Peyer's patch (tissue), 4 donors: ENCODE measurements around the gene FNDC3B. TPM values are rescaled to one million over a fixed set of nuclear protein-coding genes. Genes with fewer than 3 reads are reported as not detected.
A peak's percentile ranks its signal among the peaks of the same experiment; 100 is the strongest.

Source experiments
- DNase-seq, 3 donors: peaks; one replicate each; pipeline ENCODE4 v3.0.0-alpha.2; 2017 to 2019
- H3K27ac ChIP-seq, 4 donors: fragments of 200-600 bp; sonication (generic); one replicate each; pipeline ENCODE4 v1.5.1; 2016 to 2019
- H3K27me3 ChIP-seq, 2 donors: fragments of 200-600 bp; sonication (generic); one replicate each; pipeline ENCODE4 v1.5.1; 2019
- H3K36me3 ChIP-seq, 3 donors: fragments of 200-600 bp; sonication (generic); one replicate each; pipeline ENCODE4 v1.5.1; 2016 to 2019
- H3K4me1 ChIP-seq, 4 donors: fragments of 200-600 bp; sonication (generic); one replicate each; pipeline ENCODE4 v1.5.1; 2016 to 2019
- H3K4me3 ChIP-seq, 4 donors: fragments of 200-600 bp; sonication (generic); 1 replicate in 3 of 4; 2 replicates in 1 of 4; pipeline ENCODE4 v1.5.1; 2016 to 2019; ENCODE audit warnings: mild to moderate bottlenecking in 1 of 4
- H3K9me3 ChIP-seq, 4 donors: fragments of 200-600 bp; sonication (generic); one replicate each; pipeline ENCODE4 v1.5.1; 2016 to 2019; ENCODE audit warnings: mild to moderate bottlenecking in 1 of 4
- POLR2A ChIP-seq, 2 donors: fragments of 450-650 bp; IDR thresholded peaks; one replicate each; pipeline ENCODE4 v1.5.1; 2017; ENCODE audit warnings: antibody characterized with exemption in 2 of 2, mild to moderate bottlenecking in 2 of 2, moderate library complexity in 2 of 2
- total RNA-seq, 4 donors: library from RNA; depleted of rRNA; stranded (reverse); fragments of >200 nt; gene quantifications; one replicate each; pipeline ENCODE4 v1.1.0, GENCODE V29; 2016
- TF ChIP-seq, protein P1 (sequence below), 6 experiments: fragments of 450-650 bp in 4 of 6; fragments of 200-600 bp in 2 of 6; sonication (generic) in 1 of 6; IDR thresholded peaks; one replicate each; pipeline ENCODE4 v1.5.1; 2017 to 2019; ENCODE audit warnings: antibody characterized with exemption in 6 of 6, mild to moderate bottlenecking in 3 of 6, moderate library complexity in 1 of 6

The FNDC3B gene
- total RNA-seq, 4 donors from 2014 or later: 28.7 to 74.3 (median 54.6) TPM

GRCh38 chr3:172442606-172443005, 403.2 kb downstream of the FNDC3B start:
- H3K4me1 ChIP-seq: no peaks in the 10 kb centered on the region
- DNase-seq: no peak

DNA sequence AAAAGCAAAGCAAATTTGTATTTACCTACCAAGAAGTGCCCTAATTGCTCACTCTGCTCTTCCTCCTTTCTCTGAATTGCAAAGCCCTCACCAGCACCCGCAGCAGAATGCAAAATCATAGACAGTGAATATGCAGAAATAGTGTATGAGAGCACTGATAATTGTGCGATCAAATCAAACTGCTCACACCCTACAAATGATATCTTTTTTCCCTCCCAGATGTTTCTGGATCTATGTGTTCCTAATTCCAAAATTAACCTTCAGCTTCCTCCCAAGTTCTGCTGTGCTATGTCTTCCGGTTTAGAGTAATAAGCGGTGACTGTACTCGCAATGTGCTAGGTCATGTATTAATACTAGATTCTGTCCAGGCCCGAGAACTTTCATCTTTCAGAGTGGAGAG, 405.4 kb downstream of the FNDC3B start:
- TF ChIP-seq, protein P1, sequence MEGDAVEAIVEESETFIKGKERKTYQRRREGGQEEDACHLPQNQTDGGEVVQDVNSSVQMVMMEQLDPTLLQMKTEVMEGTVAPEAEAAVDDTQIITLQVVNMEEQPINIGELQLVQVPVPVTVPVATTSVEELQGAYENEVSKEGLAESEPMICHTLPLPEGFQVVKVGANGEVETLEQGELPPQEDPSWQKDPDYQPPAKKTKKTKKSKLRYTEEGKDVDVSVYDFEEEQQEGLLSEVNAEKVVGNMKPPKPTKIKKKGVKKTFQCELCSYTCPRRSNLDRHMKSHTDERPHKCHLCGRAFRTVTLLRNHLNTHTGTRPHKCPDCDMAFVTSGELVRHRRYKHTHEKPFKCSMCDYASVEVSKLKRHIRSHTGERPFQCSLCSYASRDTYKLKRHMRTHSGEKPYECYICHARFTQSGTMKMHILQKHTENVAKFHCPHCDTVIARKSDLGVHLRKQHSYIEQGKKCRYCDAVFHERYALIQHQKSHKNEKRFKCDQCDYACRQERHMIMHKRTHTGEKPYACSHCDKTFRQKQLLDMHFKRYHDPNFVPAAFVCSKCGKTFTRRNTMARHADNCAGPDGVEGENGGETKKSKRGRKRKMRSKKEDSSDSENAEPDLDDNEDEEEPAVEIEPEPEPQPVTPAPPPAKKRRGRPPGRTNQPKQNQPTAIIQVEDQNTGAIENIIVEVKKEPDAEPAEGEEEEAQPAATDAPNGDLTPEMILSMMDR (IDR thresholded peaks at IDR 0.05): no peak
- no peak for TF ChIP-seq POLR2A (IDR thresholded peaks at IDR 0.05)
- Histone ChIP-seq H3K27ac (no peak overlapping the region), H3K4me3 (no peak overlapping the region), H3K9me3 (no peaks in the 10 kb centered on the region), H3K27me3 (peaks cover 0 to 27% of the 10 kb centered on the region in 2 donors), H3K36me3 (no peaks in the 10 kb centered on the region), H3K4me1 (peaks cover 0 to 13% (median 0%) of the 10 kb centered on the region in 4 donors)
- DNase-seq: no peak

More at GRCh38 chr3:172442606-172443005, 403.2 kb downstream of the FNDC3B start:
- no peak overlapping the region for H3K4me3 ChIP-seq
- no peak overlapping the region for H3K27ac ChIP-seq
- no peaks in the 10 kb centered on the region for H3K9me3 ChIP-seq
- TF ChIP-seq, protein P1 (IDR thresholded peaks at IDR 0.05): no peak
- TF ChIP-seq POLR2A (IDR thresholded peaks at IDR 0.05): no peak
- peaks cover 0 to 7% of the 10 kb centered on the region in 2 donors for H3K27me3 ChIP-seq
- H3K36me3 ChIP-seq: no peaks in the 10 kb centered on the region

DNA sequence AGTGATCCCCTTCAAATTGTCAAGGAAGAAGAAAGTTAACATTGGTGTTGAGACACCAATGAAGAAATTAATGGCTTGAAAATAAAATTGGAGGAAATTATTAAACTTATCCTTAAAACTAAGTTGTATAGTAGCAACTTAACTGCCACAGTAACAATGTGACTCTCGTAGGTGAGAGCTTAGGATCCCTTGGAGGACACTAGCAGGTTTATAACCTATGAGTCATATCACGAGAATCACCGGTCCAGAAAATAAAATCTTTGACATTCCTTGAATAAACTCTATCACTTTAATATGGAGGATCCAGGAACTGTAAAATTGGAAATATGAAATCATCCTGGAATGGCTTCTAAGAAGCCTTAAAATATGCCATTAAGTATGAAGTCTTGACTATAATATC, 406.8 kb downstream of the FNDC3B start:
- H3K4me1 ChIP-seq: peaks cover 0 to 13% (median 0%) of the 10 kb centered on the region in 4 donors
- no peak overlapping the region for H3K27ac ChIP-seq
- peaks cover 0 to 27% of the 10 kb centered on the region in 2 donors for H3K27me3 ChIP-seq
- TF ChIP-seq, protein P1 (IDR thresholded peaks at IDR 0.05): no peak
- TF ChIP-seq POLR2A (IDR thresholded peaks at IDR 0.05): no peak
- no peaks in the 10 kb centered on the region for H3K9me3 ChIP-seq
- no peak for DNase-seq
- no peaks in the 10 kb centered on the region for H3K36me3 ChIP-seq
- no peak overlapping the region for H3K4me3 ChIP-seq

DNA sequence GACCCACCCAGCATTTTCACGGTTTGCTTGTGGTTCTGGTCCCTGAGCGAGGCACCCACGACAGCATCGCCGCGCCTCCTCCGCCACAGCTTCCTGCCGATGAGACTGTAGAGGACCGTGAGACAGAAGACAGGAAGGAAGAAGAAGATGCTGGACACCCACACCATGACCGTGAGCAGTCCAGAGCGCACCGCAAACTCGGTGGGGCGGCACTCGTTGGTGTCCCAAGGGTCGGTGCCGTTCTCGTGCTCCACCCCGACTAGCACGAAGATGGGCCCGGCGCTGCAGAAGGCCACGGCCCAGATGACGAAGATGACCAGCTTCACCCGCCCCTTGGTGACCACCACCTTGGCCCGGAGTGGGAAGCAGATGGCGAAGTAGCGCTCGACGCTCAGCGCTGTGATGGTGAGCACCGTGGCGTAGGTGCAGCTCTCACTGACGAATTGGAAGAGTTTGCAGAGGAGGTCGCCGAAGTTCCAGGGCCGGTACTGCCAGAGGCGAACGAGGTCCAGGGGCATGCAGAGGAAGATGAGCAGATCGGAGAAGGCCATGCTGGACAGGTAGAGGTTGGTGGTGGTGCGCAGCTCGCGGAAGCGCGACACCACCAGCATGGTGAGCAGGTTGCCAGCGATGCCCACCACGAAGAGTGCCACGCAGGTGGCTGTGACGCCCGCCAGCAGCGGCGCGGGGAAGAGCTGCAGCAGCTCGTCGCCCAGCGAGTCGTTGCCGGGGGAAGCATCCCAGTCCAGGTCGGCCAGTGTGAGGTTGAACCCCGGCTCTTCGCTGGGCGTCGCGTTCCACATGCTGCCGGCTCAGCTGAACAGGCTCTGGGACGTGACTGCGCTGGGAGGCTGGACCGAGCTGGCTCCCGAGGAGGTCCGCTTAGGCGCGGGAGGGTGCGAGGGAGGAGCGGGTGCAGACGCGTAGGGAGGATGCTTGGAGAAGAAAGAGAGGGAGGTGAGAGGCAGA, 408.5 kb downstream of the FNDC3B start, which contains the start of gene GHSR:
Gene GHSR (minus strand): TSS at position 846 of the 969 bp plus-strand sequence. CDS start 43 bp downstream, at position 803.
- TF ChIP-seq POLR2A (IDR thresholded peaks at IDR 0.05): no peak
- TF ChIP-seq, protein P1 (IDR thresholded peaks at IDR 0.05): no peak
- peaks cover 0 to 27% of the 10 kb centered on the region in 2 donors for H3K27me3 ChIP-seq

GRCh38 chr3:172448661-172449465, 409.5 kb downstream of the FNDC3B start:
- H3K4me3 ChIP-seq: no peak overlapping the region
- no peak for DNase-seq

More for the DNA sequence above, 408.5 kb downstream of the FNDC3B start, which contains the start of gene GHSR:
- Histone ChIP-seq H3K4me1 (peaks cover 0 to 13% (median 0%) of the 10 kb centered on the region in 4 donors), H3K4me3 (no peak within 1 kb of the TSS), H3K9me3 (no peaks in the 10 kb centered on the region), H3K36me3 (no peaks in the 10 kb centered on the region), H3K27ac (no peak within 1 kb of the TSS)
- peak in 1 of 3 donors; percentile 43 for DNase-seq

More at GRCh38 chr3:172448661-172449465, 409.5 kb downstream of the FNDC3B start:
- H3K36me3 ChIP-seq: no peaks in the 10 kb centered on the region
- TF ChIP-seq, protein P1 (IDR thresholded peaks at IDR 0.05): no peak
- TF ChIP-seq POLR2A (IDR thresholded peaks at IDR 0.05): no peak
- H3K27ac ChIP-seq: no peak overlapping the region
- peaks cover 0 to 27% of the 10 kb centered on the region in 2 donors for H3K27me3 ChIP-seq
- no peaks in the 10 kb centered on the region for H3K9me3 ChIP-seq
- peaks cover 0 to 13% (median 0%) of the 10 kb centered on the region in 4 donors for H3K4me1 ChIP-seq
